ENCODE data around the gene FPGS.
"Not testable (repeated sequence)": the region's sequence is repeated elsewhere in the genome, so short reads cannot be mapped to it uniquely, and the experiment has no call there.

Gene FPGS

GRCh38 chr9:127770905-127771569, 31.6 kb upstream of the FPGS start:
- peak; percentile 90 to 96 (median 95) for DNase-seq (ENCODE audit: low read depth in 3 of 3, low spot score in 1 of 3)

GRCh38 chr9:127771570-127772189, 31.0 kb upstream of the FPGS start:
- DNase-seq (ENCODE audit: low read depth in 3 of 3, low spot score in 1 of 3), result no peak

- DNase-seq (ENCODE audit: low read depth in 3 of 3, low spot score in 1 of 3), result no peak
These were observed 30.1 kb upstream of the FPGS start for GRCh38 chr9:127772603-127773002.

GRCh38 chr9:127773272-127773671, 29.4 kb upstream of the FPGS start:
- no peak for DNase-seq (ENCODE audit: low read depth in 3 of 3, low spot score in 1 of 3)

GRCh38 chr9:127773981-127774380, 28.7 kb upstream of the FPGS start:
- DNase-seq (ENCODE audit: low read depth in 3 of 3, low spot score in 1 of 3), result no peak

GRCh38 chr9:127776195-127776923, 26.3 kb upstream of the FPGS start:
- peak; percentile 45 to 68 (median 67) for DNase-seq (ENCODE audit: low read depth in 3 of 3, low spot score in 1 of 3)

- DNase-seq (ENCODE audit: low read depth in 3 of 3, low spot score in 1 of 3), result no peak
These were observed 25.8 kb upstream of the FPGS start for GRCh38 chr9:127776924-127777289.

- DNase-seq (ENCODE audit: low read depth in 3 of 3, low spot score in 1 of 3), result no peak
These were observed 25.2 kb upstream of the FPGS start for GRCh38 chr9:127777368-127777980.

GRCh38 chr9:127778280-127779135, 24.2 kb upstream of the FPGS start, which contains the start of gene SH2D3C:
TSS of gene SH2D3C (minus strand) at chr9:127778666. CDS start at chr9:127778627, 39 bp downstream.
- peak in 1 of 3 donors; percentile 39 for DNase-seq (ENCODE audit: low read depth in 3 of 3, low spot score in 1 of 3)

GRCh38 chr9:127779136-127779981, 23.3 kb upstream of the FPGS start:
- DNase-seq (ENCODE audit: low read depth in 3 of 3, low spot score in 1 of 3), result peak in 1 of 3 donors; percentile 47

GRCh38 chr9:127780126-127780885, 22.4 kb upstream of the FPGS start:
- no peak for DNase-seq (ENCODE audit: low read depth in 3 of 3, low spot score in 1 of 3)

- DNase-seq (ENCODE audit: low read depth in 3 of 3, low spot score in 1 of 3), result not testable (repeated sequence)
These were observed 21.8 kb upstream of the FPGS start for GRCh38 chr9:127780909-127781308.

GRCh38 chr9:127781806-127782205, 20.9 kb upstream of the FPGS start:
- no peak for DNase-seq (ENCODE audit: low read depth in 3 of 3, low spot score in 1 of 3)

GRCh38 chr9:127783111-127784008, 19.3 kb upstream of the FPGS start:
- peak in 1 of 3 donors; percentile 41 for DNase-seq (ENCODE audit: low read depth in 3 of 3, low spot score in 1 of 3)

- peak; percentile 79 to 86 (median 79) for DNase-seq (ENCODE audit: low read depth in 3 of 3, low spot score in 1 of 3)
These were observed 17.4 kb upstream of the FPGS start for GRCh38 chr9:127785023-127785932.

- peak; percentile 83 to 91 (median 83) for DNase-seq (ENCODE audit: low read depth in 3 of 3, low spot score in 1 of 3)
These were observed 16.5 kb upstream of the FPGS start, which contains the start of gene CDK9 for GRCh38 chr9:127785933-127786772. TSS of gene CDK9 (plus strand) at chr9:127786034. CDS start at chr9:127786149, 115 bp downstream.
